Measurements from ENCODE around the gene IL34. TPM values are rescaled to one million over a fixed set of nuclear protein-coding genes. Genes with fewer than 3 reads are reported as not detected.

Gene IL34
- total and polyA plus RNA-seq, 2 of the 13 experiments (the other 11 are each of a cell fraction or from before 2014, with no cell fraction given) = 1.2 to 1.3 TPM

DNA sequence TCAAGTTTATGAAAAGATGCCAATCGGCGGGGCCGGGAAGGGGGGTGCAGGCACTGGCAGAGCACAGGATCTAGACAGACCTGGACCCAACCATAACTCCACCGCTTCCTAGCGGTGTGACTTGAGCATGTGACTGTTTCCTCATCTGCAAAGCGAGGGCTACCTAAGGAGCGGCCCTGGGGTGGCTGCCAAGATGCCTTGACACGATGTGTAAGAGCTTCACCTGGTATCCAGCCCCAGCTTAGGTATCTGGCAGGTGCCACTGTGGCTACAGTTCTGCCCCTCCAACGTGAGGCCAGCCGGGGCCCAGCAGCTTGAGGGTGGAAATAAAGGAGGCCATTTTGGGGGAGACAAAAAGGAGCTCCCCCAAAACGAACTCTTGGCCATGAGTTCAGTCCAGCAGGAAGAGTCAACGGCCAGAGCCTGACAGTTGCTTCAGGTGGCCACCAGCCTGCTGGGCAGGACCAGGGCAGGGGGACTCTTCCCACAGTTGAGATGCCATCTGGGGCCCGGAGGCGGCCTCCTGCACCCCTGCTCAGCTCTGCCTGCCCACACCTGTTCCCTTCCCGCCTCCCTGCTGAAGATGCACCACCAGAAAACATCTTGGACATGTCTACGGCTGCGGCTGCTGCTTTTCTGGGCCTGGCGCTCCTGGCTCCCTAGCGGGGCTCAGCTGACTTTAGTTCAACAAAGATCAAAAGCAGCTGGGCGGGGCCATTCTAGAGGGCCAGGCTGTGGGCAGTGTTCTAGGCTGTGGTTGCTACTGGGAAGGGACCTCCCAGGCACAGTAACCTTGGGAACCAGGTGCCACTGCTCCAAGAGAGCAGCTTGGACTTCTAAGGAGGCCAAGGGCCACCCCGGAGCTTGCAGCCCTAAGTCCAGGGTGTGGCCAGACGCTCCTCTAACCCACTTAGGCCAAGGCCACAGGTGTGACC lies 42.9 kb downstream of the IL34 start (continued):
- TF ChIP-seq, protein P1, sequence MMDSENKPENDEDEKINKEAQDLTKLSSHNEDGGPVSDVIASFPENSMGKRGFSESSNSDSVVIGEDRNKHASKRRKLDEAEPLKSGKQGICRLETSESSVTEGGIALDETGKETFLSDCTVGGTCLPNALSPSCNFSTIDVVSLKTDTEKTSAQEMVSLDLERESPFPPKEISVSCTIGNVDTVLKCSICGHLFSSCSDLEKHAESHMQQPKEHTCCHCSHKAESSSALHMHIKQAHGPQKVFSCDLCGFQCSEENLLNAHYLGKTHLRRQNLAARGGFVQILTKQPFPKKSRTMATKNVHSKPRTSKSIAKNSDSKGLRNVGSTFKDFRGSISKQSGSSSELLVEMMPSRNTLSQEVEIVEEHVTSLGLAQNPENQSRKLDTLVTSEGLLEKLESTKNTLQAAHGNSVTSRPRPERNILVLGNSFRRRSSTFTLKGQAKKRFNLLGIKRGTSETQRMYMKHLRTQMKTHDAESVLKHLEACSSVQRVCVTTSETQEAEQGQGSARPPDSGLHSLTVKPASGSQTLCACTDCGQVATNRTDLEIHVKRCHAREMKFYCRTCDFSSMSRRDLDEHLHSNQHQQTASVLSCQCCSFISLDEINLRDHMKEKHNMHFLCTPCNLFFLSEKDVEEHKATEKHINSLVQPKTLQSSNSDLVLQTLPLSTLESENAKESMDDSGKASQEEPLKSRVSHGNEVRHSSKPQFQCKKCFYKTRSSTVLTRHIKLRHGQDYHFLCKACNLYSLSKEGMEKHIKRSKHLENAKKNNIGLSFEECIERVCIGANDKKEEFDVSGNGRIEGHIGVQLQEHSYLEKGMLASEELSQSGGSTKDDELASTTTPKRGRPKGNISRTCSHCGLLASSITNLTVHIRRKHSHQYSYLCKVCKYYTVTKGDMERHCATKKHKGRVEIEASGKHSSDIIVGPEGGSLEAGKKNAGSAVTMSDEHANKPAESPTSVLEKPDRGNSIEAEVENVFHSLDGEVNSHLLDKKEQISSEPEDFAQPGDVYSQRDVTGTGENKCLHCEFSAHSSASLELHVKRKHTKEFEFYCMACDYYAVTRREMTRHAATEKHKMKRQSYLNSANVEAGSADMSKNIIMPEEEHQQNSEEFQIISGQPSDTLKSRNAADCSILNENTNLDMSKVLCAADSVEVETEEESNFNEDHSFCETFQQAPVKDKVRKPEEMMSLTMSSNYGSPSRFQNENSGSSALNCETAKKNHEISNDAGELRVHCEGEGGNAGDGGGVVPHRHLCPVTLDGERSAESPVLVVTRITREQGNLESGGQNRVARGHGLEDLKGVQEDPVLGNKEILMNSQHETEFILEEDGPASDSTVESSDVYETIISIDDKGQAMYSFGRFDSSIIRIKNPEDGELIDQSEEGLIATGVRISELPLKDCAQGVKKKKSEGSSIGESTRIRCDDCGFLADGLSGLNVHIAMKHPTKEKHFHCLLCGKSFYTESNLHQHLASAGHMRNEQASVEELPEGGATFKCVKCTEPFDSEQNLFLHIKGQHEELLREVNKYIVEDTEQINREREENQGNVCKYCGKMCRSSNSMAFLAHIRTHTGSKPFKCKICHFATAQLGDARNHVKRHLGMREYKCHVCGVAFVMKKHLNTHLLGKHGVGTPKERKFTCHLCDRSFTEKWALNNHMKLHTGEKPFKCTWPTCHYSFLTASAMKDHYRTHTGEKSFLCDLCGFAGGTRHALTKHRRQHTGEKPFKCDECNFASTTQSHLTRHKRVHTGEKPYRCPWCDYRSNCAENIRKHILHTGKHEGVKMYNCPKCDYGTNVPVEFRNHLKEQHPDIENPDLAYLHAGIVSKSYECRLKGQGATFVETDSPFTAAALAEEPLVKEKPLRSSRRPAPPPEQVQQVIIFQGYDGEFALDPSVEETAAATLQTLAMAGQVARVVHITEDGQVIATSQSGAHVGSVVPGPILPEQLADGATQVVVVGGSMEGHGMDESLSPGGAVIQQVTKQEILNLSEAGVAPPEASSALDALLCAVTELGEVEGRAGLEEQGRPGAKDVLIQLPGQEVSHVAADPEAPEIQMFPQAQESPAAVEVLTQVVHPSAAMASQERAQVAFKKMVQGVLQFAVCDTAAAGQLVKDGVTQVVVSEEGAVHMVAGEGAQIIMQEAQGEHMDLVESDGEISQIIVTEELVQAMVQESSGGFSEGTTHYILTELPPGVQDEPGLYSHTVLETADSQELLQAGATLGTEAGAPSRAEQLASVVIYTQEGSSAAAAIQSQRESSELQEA (CRISPR knock-in tag; IDR thresholded peaks at IDR 0.05; ENCODE audit: not compliant biosample characterization) = no peak
- TF ChIP-seq PHF8 (CRISPR knock-in tag; IDR thresholded peaks at IDR 0.05) = peak; percentile 39
- peak; percentile 75 for TF ChIP-seq ZNF605 (CRISPR knock-in tag; IDR thresholded peaks at IDR 0.05)
- no peak for TF ChIP-seq SCMH1 (CRISPR knock-in tag; IDR thresholded peaks at IDR 0.05; ENCODE audit: borderline replicate concordance)
- TF ChIP-seq, protein P2, sequence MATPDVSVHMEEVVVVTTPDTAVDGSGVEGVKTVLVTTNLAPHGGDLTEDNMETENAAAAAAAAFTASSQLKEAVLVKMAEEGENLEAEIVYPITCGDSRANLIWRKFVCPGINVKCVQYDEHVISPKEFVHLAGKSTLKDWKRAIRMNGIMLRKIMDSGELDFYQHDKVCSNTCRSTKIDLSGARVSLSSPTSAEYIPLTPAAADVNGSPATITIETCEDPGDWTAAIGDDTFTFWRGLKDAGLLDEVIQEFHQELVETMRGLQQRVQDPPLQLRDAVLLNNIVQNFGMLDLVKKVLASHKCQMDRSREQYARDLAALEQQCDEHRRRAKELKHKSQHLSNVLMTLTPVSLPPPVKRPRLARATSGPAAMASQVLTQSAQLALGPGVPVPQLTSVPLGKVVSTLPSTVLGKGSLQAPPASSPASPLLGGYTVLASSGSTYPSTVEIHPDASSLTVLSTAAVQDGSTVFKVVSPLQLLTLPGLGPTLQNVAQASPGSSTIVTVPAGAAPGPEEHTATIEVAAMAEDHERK (CRISPR knock-in tag; IDR thresholded peaks at IDR 0.05; ENCODE audit: low read depth) = no peak
- no peak for TF ChIP-seq NR1H2 (CRISPR knock-in tag; IDR thresholded peaks at IDR 0.05; ENCODE audit: borderline replicate concordance, low read depth)
- peak; percentile 56; the same call in 1 of the 2 replicates for TF ChIP-seq ZNF710 (CRISPR knock-in tag; IDR thresholded peaks at IDR 0.05; ENCODE audit: borderline replicate concordance)
- TF ChIP-seq, protein P3, sequence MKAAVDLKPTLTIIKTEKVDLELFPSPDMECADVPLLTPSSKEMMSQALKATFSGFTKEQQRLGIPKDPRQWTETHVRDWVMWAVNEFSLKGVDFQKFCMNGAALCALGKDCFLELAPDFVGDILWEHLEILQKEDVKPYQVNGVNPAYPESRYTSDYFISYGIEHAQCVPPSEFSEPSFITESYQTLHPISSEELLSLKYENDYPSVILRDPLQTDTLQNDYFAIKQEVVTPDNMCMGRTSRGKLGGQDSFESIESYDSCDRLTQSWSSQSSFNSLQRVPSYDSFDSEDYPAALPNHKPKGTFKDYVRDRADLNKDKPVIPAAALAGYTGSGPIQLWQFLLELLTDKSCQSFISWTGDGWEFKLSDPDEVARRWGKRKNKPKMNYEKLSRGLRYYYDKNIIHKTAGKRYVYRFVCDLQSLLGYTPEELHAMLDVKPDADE (CRISPR knock-in tag; IDR thresholded peaks at IDR 0.05) = no peak
- TF ChIP-seq ZSCAN30 (CRISPR knock-in tag; IDR thresholded peaks at IDR 0.05) = no peak
- TF ChIP-seq TBX3 (IDR thresholded peaks at IDR 0.05; ENCODE audit: borderline replicate concordance) = no peak
- TF ChIP-seq TGIF2 (CRISPR knock-in tag; IDR thresholded peaks at IDR 0.05) = no peak
- no peak for TF ChIP-seq TBP (CRISPR knock-in tag; IDR thresholded peaks at IDR 0.05)
- TF ChIP-seq TRIM22 (IDR thresholded peaks at IDR 0.05) = no peak
- no peak for TF ChIP-seq GZF1 (CRISPR knock-in tag; IDR thresholded peaks at IDR 0.05)
